K562 treated with DMSO at 1 percent for 12 hours (cell line): ENCODE results near the gene TOMM34. TPM values are rescaled to one million over a fixed set of nuclear protein-coding genes. Genes with fewer than 3 reads are reported as not detected.

ENCODE experiments used
- total RNA-seq: library from RNA; unstranded; fragments of 300-600 nt; gene quantifications from 2 replicates; pipeline ENCODE4 v1.2.3, GENCODE V29; 2022; ENCODE audit not compliant: insufficient read depth

Gene TOMM34
- 35.7 and 50.1 TPM in 2 replicates for total RNA-seq

GRCh38 chr20:44960103-44960852, at the start of gene TOMM34:
Gene TOMM34 (minus strand): TSS chr20:44960397. CDS start chr20:44960333, 64 bp downstream.

GRCh38 chr20:44966030-44966961, 6.1 kb upstream of the TOMM34 start, which contains the start of gene STK4:
Gene STK4 (plus strand): TSS chr20:44966512. CDS start chr20:44966569, 57 bp downstream.

GRCh38 chr20:44909872-44910689, 50.1 kb downstream of the TOMM34 start, which contains the start of gene PABPC1L:
Gene PABPC1L (plus strand): TSS chr20:44910060. CDS start chr20:44910144, 84 bp downstream.

Other genes starting within 250 kb of the TOMM34 start
- not detected in 2 replicates for gene CCN5, start 245.0 kb downstream of the TOMM34 start, total RNA-seq
- 0.31 TPM in 1 of 2 replicates, not detected in the other for gene KCNK15, start 214.5 kb downstream of the TOMM34 start, total RNA-seq
- not detected in 2 replicates for gene RIMS4, start 149.9 kb downstream of the TOMM34 start, total RNA-seq
- 76.6 and 119 TPM in 2 replicates for gene YWHAB, start 74.7 kb downstream of the TOMM34 start, total RNA-seq
- gene PABPC1L, start 50.3 kb downstream of the TOMM34 start, total RNA-seq = 29.2 and 87.0 TPM in 2 replicates
- gene STK4, start 6.1 kb upstream of the TOMM34 start, total RNA-seq = 6.6 and 25.0 TPM in 2 replicates
- gene KCNS1, start 140.7 kb upstream of the TOMM34 start, total RNA-seq = not detected in 2 replicates
- gene WFDC5, start 154.8 kb upstream of the TOMM34 start, total RNA-seq = not detected in 2 replicates
- not detected in 2 replicates for gene WFDC12, start 164.1 kb upstream of the TOMM34 start, total RNA-seq
- gene PI3, start 214.5 kb upstream of the TOMM34 start, total RNA-seq = not detected in 2 replicates
- not detected in 2 replicates for gene SEMG1, start 246.6 kb upstream of the TOMM34 start, total RNA-seq